Esophagus muscularis mucosa (tissue), 3 donors: ENCODE data around the gene INTS11.

Experiments
- CTCF ChIP-seq, 3 experiments: fragments of 200-600 bp in 2 of 3; fragments of 450-650 bp in 1 of 3; sonication (generic) in 2 of 3; IDR thresholded peaks; one replicate each; pipeline ENCODE4 v1.5.1; 2017 to 2019; ENCODE audit warnings: antibody characterized with exemption in 3 of 3, mild to moderate bottlenecking in 2 of 3, moderate library complexity in 1 of 3
- POLR2A ChIP-seq: fragments of 450-650 bp; IDR thresholded peaks from one replicate; pipeline ENCODE4 v1.6.1; 2017; ENCODE audit warnings: antibody characterized with exemption, moderate library complexity, mild to moderate bottlenecking, low read depth
- POLR2AphosphoS5 ChIP-seq, 2 donors: sonication (generic); formaldehyde crosslinking; IDR thresholded peaks; one replicate each; pipeline ENCODE4 v1.6.1; 2017; ENCODE audit warnings: antibody characterized with exemption in 2 of 2

- TF ChIP-seq CTCF (IDR thresholded peaks at IDR 0.05) = no peak
- no peak for TF ChIP-seq POLR2AphosphoS5 (IDR thresholded peaks at IDR 0.05)
- no peak for TF ChIP-seq POLR2A
Observed at GRCh38 chr1:1336446-1336845, 12.0 kb upstream of the INTS11 start.
